ENCODE measurements around the gene TENT5A.

Gene TENT5A

DNA sequence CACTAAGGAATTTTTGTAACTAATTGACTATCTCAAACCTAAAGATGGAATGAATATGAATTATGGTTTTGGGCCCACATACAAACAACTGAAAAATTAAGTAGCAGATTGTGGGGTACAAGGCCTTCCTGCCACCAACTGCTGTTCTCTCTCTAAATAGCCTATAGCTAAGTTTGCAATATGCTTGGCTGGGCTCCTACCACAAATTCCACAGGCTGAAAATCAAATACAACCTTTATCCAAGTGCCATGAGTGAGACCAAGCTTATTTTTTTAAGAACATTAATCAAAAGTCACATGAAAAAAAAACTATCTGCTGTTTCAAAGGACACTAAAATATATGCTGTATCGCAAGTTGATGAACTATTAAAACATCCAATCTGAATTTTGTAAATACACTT, 52.1 kb downstream of the TENT5A start:
- no peak for DNase-seq

DNA sequence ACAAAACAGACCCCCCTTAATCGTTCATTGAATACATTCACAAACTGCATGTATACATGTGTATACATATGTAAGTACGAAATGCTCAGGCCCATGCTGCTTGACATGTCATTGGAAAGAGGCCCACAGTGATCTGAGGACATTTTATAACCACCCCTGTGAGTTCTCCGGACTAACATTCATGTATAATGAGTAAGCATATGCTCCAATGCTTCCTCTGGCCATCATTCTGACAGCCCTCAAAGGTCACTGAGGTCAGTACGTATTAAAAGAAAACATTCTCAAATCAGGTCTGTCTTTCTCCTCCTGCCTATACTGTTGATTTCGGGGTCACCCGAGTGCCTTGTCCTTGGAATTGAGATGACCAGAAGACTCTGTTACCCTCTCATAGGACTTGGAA, 54.9 kb downstream of the TENT5A start:
- DNase-seq: no peak

DNA sequence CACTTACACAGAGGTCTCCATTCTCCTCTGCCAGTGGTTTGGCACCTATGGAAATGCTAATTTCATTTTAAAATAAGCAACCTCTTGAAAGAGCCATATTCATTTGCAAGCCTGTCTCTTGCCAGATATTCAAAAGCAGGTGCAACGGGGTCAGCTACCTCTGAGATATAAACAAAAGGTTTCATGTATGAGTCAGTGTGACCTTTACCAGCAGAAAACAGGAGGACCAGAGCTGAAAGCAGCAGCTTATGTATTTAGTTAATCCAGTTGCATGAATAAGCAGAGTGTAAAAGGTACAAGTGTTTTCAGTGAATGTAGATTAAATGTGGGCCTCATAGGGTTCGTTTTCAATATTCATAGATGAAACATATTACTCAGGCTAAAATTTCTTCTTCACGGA, 56.0 kb downstream of the TENT5A start:
- DNase-seq: no peak

All from stimulated activated CD4-positive, alpha-beta T cell treated with anti-CD3 and anti-CD28 coated beads, Interleukin-4, amount 100 ng/mL, for 24 hours (primary cell).